ENCODE results near the gene RNF150. TPM values are rescaled to one million over a fixed set of nuclear protein-coding genes. Genes with fewer than 3 reads are reported as not detected.

Gene RNF150
- polyA plus RNA-seq, 1 donor from 2014 or later, result 15.3 TPM

- H3K4me3 ChIP-seq (ENCODE audit: low read length), result no peak overlapping the region
- no peaks in the 10 kb centered on the region for H3K27me3 ChIP-seq (ENCODE audit: insufficient read depth, low read depth, low read length)
- no peaks in the 10 kb centered on the region for H4K20me1 ChIP-seq (ENCODE audit: insufficient read depth)
- H3K27ac ChIP-seq (ENCODE audit: low read length), result no peak overlapping the region
- no peak for TF ChIP-seq EP300 (conservative IDR thresholded peaks at IDR 0.05; ENCODE audit: poor library complexity, severe bottlenecking)
- TF ChIP-seq POLR2AphosphoS5 (IDR thresholded peaks at IDR 0.05), result no peak
- TF ChIP-seq CTCF (IDR thresholded peaks at IDR 0.05; ENCODE audit: poor library complexity, severe bottlenecking), result no peak
- no peak for TF ChIP-seq SMC3 (conservative IDR thresholded peaks at IDR 0.05; ENCODE audit: poor library complexity)
- no peak for TF ChIP-seq REST (IDR thresholded peaks at IDR 0.05; ENCODE audit: borderline replicate concordance)
- no peak for TF ChIP-seq EZH2 (IDR thresholded peaks at IDR 0.05; ENCODE audit: borderline replicate concordance, insufficient read depth, low read length, poor library complexity, severe bottlenecking)
- no peaks in the 10 kb centered on the region for H3K36me3 ChIP-seq (ENCODE audit: insufficient read depth, low read length)
- no peaks in the 10 kb centered on the region for H3F3A ChIP-seq (ENCODE audit: insufficient read depth, low read length, poor library complexity, severe bottlenecking)
- no peak overlapping the region for H3K4me2 ChIP-seq (ENCODE audit: low read length)
- H3K79me2 ChIP-seq (replicated peaks; ENCODE audit: insufficient read depth, low read length), result no peaks in the 10 kb centered on the region
- H3K9me3 ChIP-seq (ENCODE audit: low read length), result no peaks in the 10 kb centered on the region
- no peak overlapping the region for H3K9ac ChIP-seq (ENCODE audit: low read length)
- no peak overlapping the region for H2AFZ ChIP-seq (ENCODE audit: low read depth, low read length)
- no peaks in the 10 kb centered on the region for H3K9me2 ChIP-seq (ENCODE audit: insufficient read depth, low read length)
Measured at GRCh38 chr4:141022111-141022695, 111.1 kb downstream of the RNF150 start.

- no peaks in the 10 kb centered on the region for H3K9me2 ChIP-seq (ENCODE audit: insufficient read depth, low read length)
- no peaks in the 10 kb centered on the region for H3K36me3 ChIP-seq (ENCODE audit: insufficient read depth, low read length)
- H3F3A ChIP-seq (ENCODE audit: insufficient read depth, low read length, poor library complexity, severe bottlenecking), result no peaks in the 10 kb centered on the region
- no peak overlapping the region for H3K9ac ChIP-seq (ENCODE audit: low read length)
- TF ChIP-seq POLR2AphosphoS5 (IDR thresholded peaks at IDR 0.05), result no peak
- no peak for TF ChIP-seq SMC3 (conservative IDR thresholded peaks at IDR 0.05; ENCODE audit: poor library complexity)
- no peak for TF ChIP-seq RAD21 (conservative IDR thresholded peaks at IDR 0.05)
- TF ChIP-seq MXI1 (conservative IDR thresholded peaks at IDR 0.05; ENCODE audit: poor library complexity, severe bottlenecking), result no peak
- no peak for TF ChIP-seq EP300 (conservative IDR thresholded peaks at IDR 0.05; ENCODE audit: poor library complexity, severe bottlenecking)
- no peak for TF ChIP-seq CTCF (IDR thresholded peaks at IDR 0.05; ENCODE audit: poor library complexity, severe bottlenecking)
- TF ChIP-seq EZH2 (IDR thresholded peaks at IDR 0.05; ENCODE audit: borderline replicate concordance, insufficient read depth, low read length, poor library complexity, severe bottlenecking), result no peak
- TF ChIP-seq TAF1 (IDR thresholded peaks at IDR 0.05; ENCODE audit: low read depth), result no peak
- no peak for TF ChIP-seq REST (IDR thresholded peaks at IDR 0.05; ENCODE audit: borderline replicate concordance)
- no peaks in the 10 kb centered on the region for H3K9me3 ChIP-seq (ENCODE audit: low read length)
- H4K20me1 ChIP-seq (ENCODE audit: insufficient read depth), result no peaks in the 10 kb centered on the region
- H2AFZ ChIP-seq (ENCODE audit: low read depth, low read length), result no peak overlapping the region
- H3K4me3 ChIP-seq (ENCODE audit: low read length), result no peak overlapping the region
- no peak overlapping the region for H3K27ac ChIP-seq (ENCODE audit: low read length)
- H3K4me2 ChIP-seq (ENCODE audit: low read length), result no peak overlapping the region
- no peaks in the 10 kb centered on the region for H3K27me3 ChIP-seq (ENCODE audit: insufficient read depth, low read depth, low read length)
- H3K79me2 ChIP-seq (replicated peaks; ENCODE audit: insufficient read depth, low read length), result no peaks in the 10 kb centered on the region
Measured at GRCh38 chr4:141021397-141022110, 111.7 kb downstream of the RNF150 start.

Data from neural cell (in vitro differentiated cells).